Measurements from ENCODE around the gene CCDC117.

Gene CCDC117

GRCh38 chr22:28830441-28830840, 57.9 kb downstream of the CCDC117 start:
- no peak for DNase-seq (ENCODE audit: low read depth, low spot score)

DNA sequence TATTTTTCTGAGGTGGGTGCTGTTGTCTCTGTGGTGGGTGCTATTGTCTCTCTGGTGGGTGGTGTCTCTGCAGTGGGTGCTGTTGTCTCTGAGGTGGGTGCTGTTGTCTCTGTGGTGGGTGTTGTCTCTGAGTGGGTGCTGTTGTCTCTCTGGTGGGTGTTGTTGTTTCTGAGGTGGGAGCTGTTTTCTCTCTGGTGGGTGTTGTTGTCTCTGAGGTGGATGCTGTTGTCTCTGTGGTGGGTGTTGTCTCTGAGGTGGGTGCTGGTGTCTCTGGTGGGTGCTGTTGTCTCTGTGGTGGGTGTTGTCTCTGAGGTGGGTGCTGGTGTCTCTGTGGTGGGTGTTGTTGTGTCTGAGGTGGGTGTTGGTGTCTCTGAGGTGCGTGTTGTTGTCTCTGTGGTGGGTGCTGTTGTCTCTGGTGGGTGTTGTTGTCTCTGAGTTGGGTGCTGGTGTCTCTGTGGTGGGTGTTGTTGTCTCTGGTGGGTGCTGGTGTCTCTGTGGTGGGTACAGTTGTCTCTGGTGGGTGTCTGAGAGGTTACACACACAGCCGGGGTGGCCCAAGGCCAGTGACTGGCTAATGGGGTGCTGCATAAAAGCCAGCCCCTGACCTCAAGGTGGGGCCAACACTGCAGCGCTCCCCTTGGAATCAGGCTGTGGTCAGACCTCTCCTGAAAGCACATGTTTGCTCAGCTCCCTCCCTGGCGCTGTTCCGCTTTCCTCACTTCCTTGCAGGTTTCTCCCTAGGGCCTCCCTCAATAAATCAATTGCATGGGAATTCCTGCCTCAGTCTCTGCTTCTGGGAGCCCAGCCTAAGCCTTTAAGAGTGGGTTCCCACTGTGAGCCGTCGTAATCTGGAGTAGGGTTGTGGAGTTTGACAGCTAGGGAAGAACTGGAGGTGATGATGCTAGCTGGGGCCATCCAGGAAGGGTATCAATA, 58.9 kb downstream of the CCDC117 start:
- no peak for DNase-seq (ENCODE audit: low read depth, low spot score)

- no peak for DNase-seq (ENCODE audit: low read depth, low spot score)
These were observed 60.2 kb downstream of the CCDC117 start for GRCh38 chr22:28832731-28833130.

- no peak for DNase-seq (ENCODE audit: low read depth, low spot score)
These were observed 60.9 kb downstream of the CCDC117 start for GRCh38 chr22:28833276-28833923.

GRCh38 chr22:28835630-28836189, 63.2 kb downstream of the CCDC117 start:
- DNase-seq (ENCODE audit: low read depth, low spot score): no peak

- DNase-seq (ENCODE audit: low read depth, low spot score): no peak
These were observed 65.1 kb downstream of the CCDC117 start for GRCh38 chr22:28837640-28838039.
